SK-N-SH treated with all-trans-retinoic acid at 6 μM for 48 hours (cell line): ENCODE measurements around the gene SNTA1.

Experiments used
- CSDC2 ChIP-seq: fragments of 250-450 bp; sonication (Bioruptor Pico); IDR thresholded peaks from 2 replicates; pipeline ENCODE4 v1.5.0; 2020; ENCODE audit warnings: mild to moderate bottlenecking, moderate library complexity
- ESRRG ChIP-seq: fragments of 250-450 bp; sonication (Bioruptor Pico); IDR thresholded peaks from 2 replicates; pipeline ENCODE4 v1.6.1; 2021; ENCODE audit warnings: mild to moderate bottlenecking
- GLIS3 ChIP-seq: fragments of 250-450 bp; sonication (Bioruptor Pico); IDR thresholded peaks from 2 replicates; pipeline ENCODE4 v1.5.0; 2020; ENCODE audit warnings: mild to moderate bottlenecking, moderate library complexity
- PPARA ChIP-seq: fragments of 250-450 bp; sonication (Bioruptor Pico); IDR thresholded peaks from 2 replicates; pipeline ENCODE4 v1.5.0; 2020; ENCODE audit warnings: mild to moderate bottlenecking, borderline replicate concordance
- RARB ChIP-seq: fragments of 250-450 bp; sonication (Bioruptor Pico); IDR thresholded peaks from 2 replicates; pipeline ENCODE4 v1.8.0; 2021; ENCODE audit warnings: mild to moderate bottlenecking, moderate library complexity
- ZC3H10 ChIP-seq: fragments of 250-450 bp; sonication (Bioruptor Pico); IDR thresholded peaks from 2 replicates; pipeline ENCODE4 v1.5.1; 2021; ENCODE audit warnings: mild to moderate bottlenecking, moderate library complexity
- ZFP3 ChIP-seq: fragments of 250-450 bp; sonication (Bioruptor Pico); IDR thresholded peaks from 2 replicates; pipeline ENCODE4 v1.5.0; 2020; ENCODE audit warnings: mild to moderate bottlenecking, moderate library complexity
- ZFP30 ChIP-seq: fragments of 450-650 bp; formaldehyde crosslinking; IDR thresholded peaks from 2 replicates; pipeline ENCODE4 v1.5.0; 2022; ENCODE audit warnings: mild to moderate bottlenecking, moderate library complexity
- ZNF8 ChIP-seq: fragments of 450-650 bp; formaldehyde crosslinking; IDR thresholded peaks from 2 replicates; pipeline ENCODE4 v1.5.0; 2020; ENCODE audit warnings: mild to moderate bottlenecking, moderate library complexity
- TF ChIP-seq, protein P1 (sequence below): fragments of 250-450 bp; sonication (Bioruptor Pico); IDR thresholded peaks from 2 replicates; pipeline ENCODE4 v1.8.0; 2020; ENCODE audit warnings: mild to moderate bottlenecking, moderate library complexity, borderline replicate concordance

DNA sequence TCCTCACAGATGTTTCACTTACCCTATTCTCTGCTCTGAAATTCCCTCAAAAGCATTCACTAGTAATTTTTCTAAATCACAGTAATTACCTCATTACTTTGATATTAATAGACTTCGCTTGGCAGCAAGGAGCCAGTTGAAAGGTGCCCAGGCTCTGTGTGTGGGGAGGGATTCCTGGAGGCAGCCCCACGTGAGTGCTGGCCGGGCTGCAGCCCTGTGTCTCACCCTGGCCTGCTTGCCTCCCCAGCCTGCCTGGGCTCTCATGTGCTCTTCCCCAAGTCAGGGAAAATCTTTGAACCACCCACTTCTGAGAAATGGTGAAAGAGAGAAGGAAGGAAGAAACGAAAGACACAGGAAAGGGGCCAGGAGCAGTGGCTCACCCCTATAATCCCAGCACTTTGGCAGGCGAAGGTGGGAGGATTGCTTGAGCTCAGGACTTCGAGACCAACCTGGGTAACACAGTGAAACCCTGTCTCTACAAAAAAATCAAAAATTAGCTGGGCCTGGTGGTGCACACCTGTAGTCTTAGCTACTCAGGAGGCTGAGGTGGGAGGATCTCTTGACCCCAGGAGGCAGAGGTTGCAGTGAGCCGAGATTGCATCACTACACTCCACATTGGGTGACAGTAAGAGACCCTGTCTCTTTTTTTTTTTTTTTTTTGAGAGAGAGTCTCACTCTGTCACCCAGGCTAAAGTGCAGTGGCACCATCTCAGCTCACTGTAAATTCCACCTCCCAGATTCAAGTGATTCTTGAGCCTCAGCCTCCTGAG is 20.0 kb upstream of the SNTA1 start:
- TF ChIP-seq GLIS3 (CRISPR knock-in tag), result no peak
- TF ChIP-seq ESRRG (CRISPR knock-in tag), result no peak
- TF ChIP-seq, protein P1, sequence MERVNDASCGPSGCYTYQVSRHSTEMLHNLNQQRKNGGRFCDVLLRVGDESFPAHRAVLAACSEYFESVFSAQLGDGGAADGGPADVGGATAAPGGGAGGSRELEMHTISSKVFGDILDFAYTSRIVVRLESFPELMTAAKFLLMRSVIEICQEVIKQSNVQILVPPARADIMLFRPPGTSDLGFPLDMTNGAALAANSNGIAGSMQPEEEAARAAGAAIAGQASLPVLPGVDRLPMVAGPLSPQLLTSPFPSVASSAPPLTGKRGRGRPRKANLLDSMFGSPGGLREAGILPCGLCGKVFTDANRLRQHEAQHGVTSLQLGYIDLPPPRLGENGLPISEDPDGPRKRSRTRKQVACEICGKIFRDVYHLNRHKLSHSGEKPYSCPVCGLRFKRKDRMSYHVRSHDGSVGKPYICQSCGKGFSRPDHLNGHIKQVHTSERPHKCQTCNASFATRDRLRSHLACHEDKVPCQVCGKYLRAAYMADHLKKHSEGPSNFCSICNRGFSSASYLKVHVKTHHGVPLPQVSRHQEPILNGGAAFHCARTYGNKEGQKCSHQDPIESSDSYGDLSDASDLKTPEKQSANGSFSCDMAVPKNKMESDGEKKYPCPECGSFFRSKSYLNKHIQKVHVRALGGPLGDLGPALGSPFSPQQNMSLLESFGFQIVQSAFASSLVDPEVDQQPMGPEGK (CRISPR knock-in tag), result no peak
- TF ChIP-seq CSDC2 (CRISPR knock-in tag), result no peak
- no peak for TF ChIP-seq RARB (CRISPR knock-in tag)
- no peak for TF ChIP-seq ZNF8
- no peak for TF ChIP-seq ZC3H10 (CRISPR knock-in tag)
- TF ChIP-seq PPARA (CRISPR knock-in tag), result no peak
- TF ChIP-seq ZFP3 (CRISPR knock-in tag), result no peak
- no peak for TF ChIP-seq ZFP30
